Pancreas (tissue), 10 donors: ENCODE results near the gene CDC42BPB. TPM values are rescaled to one million over a fixed set of nuclear protein-coding genes. Genes with fewer than 3 reads are reported as not detected.

Experiments
- ATAC-seq, 4 donors: fragments of 200-7000 bp; cut with Tn5 transposase; one replicate each; pipeline versions ENCODE4 v1.8.0 to v1.9.1; 2020; ENCODE audit warnings: mild to moderate bottlenecking in 4 of 4, moderate library complexity in 4 of 4
- DNase-seq, 6 donors: peaks; one replicate each; pipeline ENCODE4 v3.0.0-alpha.2; 2020
- FAIRE-seq: peaks from 2 replicates; lab custom pipeline; 2012; peaks lifted over from hg19 to GRCh38; lab: Jason Lieb, UNC
- H3K27ac ChIP-seq, 4 donors: fragments of 200-600 bp; sonication (generic); 1 replicate in 3 of 4; 2 replicates in 1 of 4; pipeline versions ENCODE4 v1.5.0 to v1.8.0; 2020
- H3K27me3 ChIP-seq, 4 donors: fragments of 200-600 bp; one replicate each; pipeline ENCODE4 v1.8.0; 2021
- H3K36me3 ChIP-seq, 3 donors: fragments of 200-600 bp; sonication (generic) in 1 of 3; one replicate each; pipeline versions ENCODE4 v1.5.0 to v1.8.0; 2020 to 2021
- H3K4me1 ChIP-seq, 3 donors: fragments of 200-600 bp; one replicate each; pipeline ENCODE4 v1.8.0; 2021
- H3K4me3 ChIP-seq, 4 donors: fragments of 200-600 bp; sonication (generic) in 2 of 4; one replicate each; pipeline versions ENCODE4 v1.5.0 to v1.8.0; 2020 to 2021
- H3K9me3 ChIP-seq, 4 donors: fragments of 200-600 bp; one replicate each; pipeline ENCODE4 v1.8.0; 2021
- CTCF ChIP-seq, 4 donors: fragments of 200-600 bp; sonication (generic) in 3 of 4; IDR thresholded peaks; one replicate each; pipeline versions ENCODE4 v1.5.0 to v1.8.0; 2021; ENCODE audit warnings: antibody characterized with exemption in 4 of 4
- WGBS, 2 donors: extraction: QIAGEN DNeasy Blood & Tissue Kit; methylation state at CpG; one replicate each; pipeline ENCODE4 v1.1.7; 2013; 5-methylcytosine and 5-hydroxymethylcytosine counted together
- intact Hi-C, 3 donors: fragments of 100-400 bp; cut with DNase I; formaldehyde crosslinking; loops; one replicate each; pipeline versions ENCODE4 v1.11.1 to v1.14.2; 2022
- polyA plus RNA-seq, 2 donors: library from polyadenylated mRNA; stranded (reverse); fragments of 200-250 nt; gene quantifications; one replicate each; pipeline ENCODE4 v1.2.3, GENCODE V29; 2013
- total RNA-seq, 6 donors: library from RNA; stranded (reverse); fragmentation: NEBNext Ultra II Directional in 4 of 6; extraction: Animal tissue kit (Norgen Biotek cat#: 25700) in 4 of 6; gene quantifications; one replicate each; pipeline versions ENCODE4 v1.2.1 to v1.2.4, GENCODE V29; 2021 to 2023
- donor health status: healthy with polysubstance abuse.
- donor health status: DM: no; HTN: no; CAD: no; lungs with moderate emphysema.
- donor health status: DM: no; HTN: no; CAD: no.
- donor health status: control.
- donor health status: control.
- donor health status: Bipolar disorder and iron deficiency.
- donor health status: DM: yes; HTN: yes; CAD: no.
- donor health status: DM: no; HTN: no; CAD: no.
- donor health status: DM: no; HTN: no; CAD: no.
- donor health status: DM: yes; HTN: yes; CAD: no.

The CDC42BPB gene
- total and polyA plus RNA-seq, 8 donors: 27.2 to 45.5 (median 32.7) TPM

- no peak for FAIRE-seq
- no peaks in the 10 kb centered on the region for H3K27me3 ChIP-seq
- no peak for ATAC-seq
- no peak for DNase-seq
- H3K36me3 ChIP-seq: no peaks in the 10 kb centered on the region
- no peaks in the 10 kb centered on the region for H3K9me3 ChIP-seq
- TF ChIP-seq CTCF (IDR thresholded peaks at IDR 0.05): no peak
- 92 to 93% methylated on average over 29 of the region's 29 CpGs for WGBS, 2 donors
- H3K27ac ChIP-seq: no peak overlapping the region
- H3K4me3 ChIP-seq: no peak overlapping the region
- intact Hi-C loops: no loop called here
- H3K4me1 ChIP-seq: no peaks in the 10 kb centered on the region
Observed at GRCh38 chr14:102908766-102909455, 148.4 kb downstream of the CDC42BPB start.

GRCh38 chr14:102907980-102908730 is 149.2 kb downstream of the CDC42BPB start:
- H3K4me3 ChIP-seq: no peak overlapping the region
- H3K36me3 ChIP-seq: no peaks in the 10 kb centered on the region
- H3K27ac ChIP-seq: no peak overlapping the region
- H3K4me1 ChIP-seq: no peaks in the 10 kb centered on the region
- intact Hi-C loops: no loop called here
- H3K27me3 ChIP-seq: no peaks in the 10 kb centered on the region
- H3K9me3 ChIP-seq: no peaks in the 10 kb centered on the region
- WGBS, 2 donors: 90 to 91% methylated on average over 23 of the region's 23 CpGs
- ATAC-seq (no peak), FAIRE-seq (no peak), DNase-seq (no peak)
- TF ChIP-seq CTCF (IDR thresholded peaks at IDR 0.05): no peak

DNA sequence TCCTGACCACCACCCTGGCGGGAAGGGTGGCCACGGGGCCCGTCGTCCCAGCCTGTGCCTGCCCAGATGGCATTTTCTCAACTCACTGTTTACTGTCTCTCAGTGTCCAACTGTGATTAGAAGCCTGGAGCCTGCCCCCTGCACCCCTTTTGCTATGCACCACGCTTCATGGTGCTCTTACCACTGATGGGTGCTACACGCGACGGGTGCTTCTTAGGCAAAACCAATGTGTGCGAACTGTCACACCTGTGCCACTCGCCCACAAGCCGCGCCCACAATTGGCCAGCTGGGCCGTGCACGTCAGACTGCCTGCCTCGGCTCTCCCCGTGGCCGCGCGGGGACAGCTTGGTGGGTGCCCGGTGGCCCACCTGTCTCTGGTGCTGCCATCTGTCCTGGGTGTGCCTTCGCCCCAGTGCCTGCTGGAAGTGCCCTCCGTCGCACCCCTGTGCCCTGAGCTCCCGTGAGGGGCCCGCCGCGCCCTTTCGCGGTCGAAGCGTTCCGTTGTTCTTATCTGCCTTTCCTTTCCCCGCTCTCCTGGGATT is 150.0 kb downstream of the CDC42BPB start:
- Histone ChIP-seq H3K36me3 (no peaks in the 10 kb centered on the region), H3K27ac (no peak overlapping the region), H3K9me3 (no peaks in the 10 kb centered on the region), H3K4me1 (no peaks in the 10 kb centered on the region), H3K27me3 (no peaks in the 10 kb centered on the region), H3K4me3 (no peak overlapping the region)
- intact Hi-C loops: no loop called here
- FAIRE-seq: no peak
- TF ChIP-seq CTCF (IDR thresholded peaks at IDR 0.05): no peak
- 92 to 93% methylated on average over 33 of the region's 33 CpGs for WGBS, 2 donors
- no peak for DNase-seq
- no peak for ATAC-seq

DNA sequence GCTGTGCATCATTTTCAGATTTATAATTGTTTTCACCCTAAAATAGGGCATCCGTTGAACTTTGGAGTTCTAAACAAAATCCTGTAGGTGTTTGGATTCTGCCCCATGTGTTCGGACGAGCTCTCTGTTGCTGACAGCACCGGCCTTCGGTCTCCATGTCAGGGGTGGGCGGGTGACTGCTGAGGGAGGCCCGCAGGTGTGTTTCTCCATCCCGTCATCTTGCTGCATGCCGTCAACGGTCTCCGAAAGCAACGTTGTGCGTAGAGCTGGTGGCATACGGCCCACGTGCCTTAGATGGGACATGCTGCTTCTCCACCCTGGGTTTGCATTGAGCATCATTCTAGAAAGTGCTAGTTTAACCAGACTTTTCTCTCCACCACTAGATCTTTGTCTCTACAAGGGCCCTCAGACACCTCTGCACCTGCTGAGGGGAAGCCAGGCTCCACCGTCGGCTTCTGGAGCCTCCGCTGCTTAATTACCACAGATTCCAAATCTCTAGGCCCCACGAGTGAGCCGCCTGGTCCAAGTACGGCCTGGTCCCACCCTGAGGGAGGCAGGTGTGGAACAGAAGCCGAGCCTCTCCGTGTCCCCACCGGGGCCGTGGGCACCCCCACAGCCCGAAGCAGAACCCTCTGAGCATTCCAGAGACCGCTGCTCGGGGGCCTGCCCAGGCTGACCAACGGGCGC is 150.6 kb downstream of the CDC42BPB start:
- DNase-seq (no peak), FAIRE-seq (no peak), ATAC-seq (no peak)
- 96 to 97% methylated on average over 30 of the region's 30 CpGs for WGBS, 2 donors
- Histone ChIP-seq H3K9me3 (no peaks in the 10 kb centered on the region), H3K27me3 (no peaks in the 10 kb centered on the region), H3K27ac (no peak overlapping the region), H3K4me3 (no peak overlapping the region), H3K4me1 (no peaks in the 10 kb centered on the region), H3K36me3 (no peaks in the 10 kb centered on the region)
- TF ChIP-seq CTCF (IDR thresholded peaks at IDR 0.05): no peak
- intact Hi-C loops: no loop called here
